HG02970 (cell line): Measurements from ENCODE around the gene CTAG2.
"Not testable (repeated sequence)": the region's sequence is repeated elsewhere in the genome, so short reads cannot be mapped to it uniquely, and the experiment has no call there.

ENCODE experiments used
- ATAC-seq: cut with Tn5 transposase; IDR thresholded peaks from one replicate; pipeline ENCODE4 v1.9.1; 2021; ENCODE audit warnings: mild to moderate bottlenecking, moderate library complexity, moderate number of reproducible peaks; ENCODE audit not compliant: unreplicated experiment, low FRiP score

The CTAG2 gene

GRCh38 chrX:154649503-154650220 is 3.7 kb downstream of the CTAG2 start:
- ATAC-seq, result no peak

GRCh38 chrX:154648931-154649330 is 4.4 kb downstream of the CTAG2 start:
- no peak for ATAC-seq

GRCh38 chrX:154645745-154646378 is 7.5 kb downstream of the CTAG2 start:
- ATAC-seq, result not testable (repeated sequence)

GRCh38 chrX:154643708-154644107 is 9.7 kb downstream of the CTAG2 start:
- ATAC-seq, result not testable (repeated sequence)

- not testable (repeated sequence) for ATAC-seq
Measured at GRCh38 chrX:154641740-154642139, 11.6 kb downstream of the CTAG2 start.

DNA sequence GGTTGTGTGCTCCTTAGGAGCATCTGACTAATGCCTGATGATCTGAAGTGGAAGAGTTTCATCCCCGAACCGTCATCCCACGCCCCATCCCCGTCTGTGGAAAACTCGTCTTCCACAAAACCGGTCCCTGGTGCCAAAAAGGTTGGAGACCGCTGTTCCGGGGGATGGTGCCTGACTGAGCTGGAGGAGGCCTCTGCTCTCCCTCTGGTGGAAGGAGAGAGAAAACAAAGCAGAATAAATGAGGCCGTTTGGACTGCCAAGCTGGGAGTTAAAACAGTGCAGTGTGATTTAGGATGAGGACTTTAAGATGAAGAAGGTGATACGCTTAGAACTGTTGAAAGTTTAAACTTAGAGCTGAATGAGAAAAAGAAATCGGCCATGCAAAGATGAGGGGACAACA is 19.7 kb downstream of the CTAG2 start:
- ATAC-seq, result not testable (repeated sequence)

DNA sequence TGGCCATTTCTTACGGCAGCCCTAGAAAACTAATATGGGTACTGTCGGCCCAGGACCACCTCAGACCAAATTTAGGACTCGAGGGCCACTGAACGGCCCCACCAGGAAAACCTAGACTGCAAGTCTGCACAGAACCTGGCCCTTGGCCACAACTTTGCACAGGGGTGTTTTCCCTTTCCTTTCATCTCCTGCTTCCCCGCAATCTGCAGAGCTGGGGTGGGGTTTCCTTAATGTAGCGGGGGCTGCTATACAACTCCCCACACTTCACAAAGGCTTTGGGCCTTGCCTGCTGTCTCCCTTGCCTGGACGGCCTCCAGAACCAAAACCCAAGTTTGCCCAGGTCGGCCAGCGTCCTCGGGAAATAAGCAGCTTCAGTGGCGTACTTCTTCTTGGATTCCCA is 22.4 kb downstream of the CTAG2 start:
- ATAC-seq, result not testable (repeated sequence)

DNA sequence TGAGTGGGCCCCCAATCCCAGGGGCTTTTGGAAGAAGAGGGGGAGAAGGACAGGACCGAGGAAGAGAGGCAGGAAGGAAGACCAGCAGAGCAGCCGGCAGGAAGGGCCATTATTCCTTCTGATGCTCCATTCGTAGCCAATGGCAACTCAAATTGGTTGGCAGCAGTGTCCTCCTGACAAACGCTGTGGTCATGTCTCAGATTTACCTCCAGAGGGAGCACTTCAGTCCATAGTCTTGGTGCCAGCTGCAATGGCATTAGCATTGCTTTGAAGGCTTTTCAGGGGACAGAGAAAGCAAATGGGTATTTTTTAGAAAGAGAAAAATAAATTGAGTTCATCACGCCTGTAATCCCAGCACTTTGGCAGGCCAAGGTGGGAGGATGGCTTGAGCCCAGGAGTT is 24.4 kb downstream of the CTAG2 start:
- ATAC-seq, result not testable (repeated sequence)

GRCh38 chrX:154620767-154621414 is 32.5 kb downstream of the CTAG2 start:
- not testable (repeated sequence) for ATAC-seq

DNA sequence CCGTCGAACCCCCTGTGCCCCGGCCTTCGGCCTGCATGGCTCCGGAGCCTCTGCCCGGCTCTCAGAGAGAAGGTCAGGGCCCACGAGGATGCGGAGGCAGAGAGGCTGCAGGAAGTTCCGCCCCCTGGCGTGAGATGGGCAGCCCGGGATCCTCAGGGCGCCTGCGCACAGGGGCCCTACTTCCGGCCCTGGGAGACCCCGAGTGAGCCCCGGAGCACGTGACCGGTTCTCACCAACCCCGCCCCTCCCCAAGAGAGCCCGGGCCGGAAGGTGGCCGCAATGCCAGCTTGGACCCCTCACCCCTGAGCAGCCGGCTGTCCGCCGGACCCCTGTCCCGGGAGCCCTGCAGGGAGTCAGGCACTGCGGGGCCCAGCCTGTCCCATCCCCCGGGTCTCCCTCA is 34.2 kb downstream of the CTAG2 start, which contains the start of gene CTAG1B:
CTAG1B (minus strand) TSS at position 101 of the 400 bp plus-strand sequence; CDS start at position 37, 64 bp downstream.
- not testable (repeated sequence) for ATAC-seq

DNA sequence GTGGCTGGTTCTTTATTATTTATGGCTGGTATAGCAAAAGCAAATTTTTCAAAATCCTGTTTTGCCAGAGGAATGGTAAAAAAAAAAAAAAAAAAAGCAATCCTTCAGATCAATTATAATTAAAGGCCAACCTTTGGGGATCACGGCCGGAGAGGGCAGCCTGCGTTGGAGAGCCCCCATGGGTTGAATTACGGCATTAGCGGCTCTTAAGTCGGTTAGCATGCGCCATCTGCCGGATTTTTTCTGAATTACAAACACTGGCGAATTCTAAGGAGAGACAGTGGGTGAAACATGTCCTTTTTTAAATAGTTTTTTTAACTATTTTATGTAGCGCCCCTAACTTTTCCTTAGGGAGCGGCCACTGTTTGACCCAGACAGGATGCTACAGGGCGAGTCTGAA is 39.8 kb downstream of the CTAG2 start:
- not testable (repeated sequence) for ATAC-seq

- ATAC-seq, result not testable (repeated sequence)
Measured at GRCh38 chrX:154611146-154611545, 42.2 kb downstream of the CTAG2 start.

- ATAC-seq, result not testable (repeated sequence)
Measured at GRCh38 chrX:154608823-154609222, 44.6 kb downstream of the CTAG2 start.

GRCh38 chrX:154607976-154608375 is 45.4 kb downstream of the CTAG2 start:
- ATAC-seq, result not testable (repeated sequence)

DNA sequence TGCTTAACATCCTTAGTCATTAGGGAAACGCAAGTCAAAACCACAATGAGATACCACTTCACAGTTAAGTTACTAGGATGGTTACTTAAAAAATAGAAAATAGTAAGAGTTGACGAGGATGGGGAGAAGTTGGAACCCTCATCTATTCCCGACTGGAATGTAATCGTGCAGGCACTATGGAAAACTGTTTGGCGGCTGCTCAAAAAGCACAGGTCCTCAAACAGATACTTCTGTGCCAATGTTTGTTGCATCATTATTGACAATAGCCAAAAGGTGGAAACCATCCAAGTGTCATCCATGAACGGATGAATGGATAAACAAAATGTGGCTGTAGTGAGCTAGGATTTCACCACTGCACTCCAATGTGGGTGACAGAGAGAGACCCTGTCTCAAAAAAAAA is 46.0 kb downstream of the CTAG2 start:
- ATAC-seq, result no peak

DNA sequence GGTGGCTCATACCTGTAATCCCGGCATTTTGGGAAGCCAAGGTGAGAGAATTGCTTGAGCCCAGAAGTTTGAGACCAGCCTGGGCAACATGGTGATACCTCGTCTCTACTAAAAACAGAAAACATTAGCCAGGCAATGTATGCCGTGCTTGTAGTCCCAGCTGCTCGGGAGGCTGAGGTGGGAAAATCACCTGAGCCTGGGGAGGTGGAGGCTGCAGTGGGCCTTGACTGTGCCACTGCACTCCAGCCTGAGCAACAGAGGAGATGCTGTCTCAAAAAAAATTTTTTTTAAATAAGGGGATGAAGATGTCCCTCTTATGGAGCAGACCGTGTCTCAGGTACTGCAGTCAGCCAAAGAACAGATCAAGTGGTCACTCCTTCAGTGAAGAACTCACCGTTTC is 47.8 kb downstream of the CTAG2 start:
- ATAC-seq, result no peak

- ATAC-seq, result no peak
Measured at GRCh38 chrX:154603438-154604430, 49.6 kb downstream of the CTAG2 start.

DNA sequence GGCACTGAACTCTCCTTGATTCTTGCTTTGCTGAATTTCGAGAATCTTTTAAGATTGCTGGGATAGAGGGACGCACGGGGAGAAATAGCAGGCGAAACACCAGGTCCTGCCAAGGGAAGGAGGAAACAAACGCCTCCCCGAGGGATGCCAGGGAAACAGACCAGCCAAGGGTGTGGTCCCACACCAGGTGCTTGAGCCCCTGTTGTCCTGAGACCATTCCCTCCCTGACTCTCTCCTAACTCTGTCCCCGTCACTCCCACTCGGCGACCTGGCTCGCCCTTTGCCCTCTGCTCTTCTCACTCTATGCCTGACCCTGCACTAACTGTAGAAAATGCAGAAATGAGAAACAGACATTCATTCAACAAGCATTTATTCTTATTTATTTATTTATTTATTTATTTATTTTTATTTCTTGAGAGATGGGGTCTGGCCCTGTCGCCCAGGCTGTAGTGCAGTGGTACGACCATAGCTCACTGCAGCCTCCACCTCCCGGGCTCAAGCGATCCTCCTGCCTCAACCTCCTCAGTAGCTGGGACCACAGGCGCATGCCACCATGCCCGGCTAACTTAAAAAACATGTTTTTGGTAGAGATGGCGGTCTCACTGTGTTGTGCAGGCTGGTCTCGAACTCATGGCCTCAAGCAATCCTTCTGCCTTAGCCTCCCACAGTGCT is 50.5 kb downstream of the CTAG2 start:
- no peak for ATAC-seq

DNA sequence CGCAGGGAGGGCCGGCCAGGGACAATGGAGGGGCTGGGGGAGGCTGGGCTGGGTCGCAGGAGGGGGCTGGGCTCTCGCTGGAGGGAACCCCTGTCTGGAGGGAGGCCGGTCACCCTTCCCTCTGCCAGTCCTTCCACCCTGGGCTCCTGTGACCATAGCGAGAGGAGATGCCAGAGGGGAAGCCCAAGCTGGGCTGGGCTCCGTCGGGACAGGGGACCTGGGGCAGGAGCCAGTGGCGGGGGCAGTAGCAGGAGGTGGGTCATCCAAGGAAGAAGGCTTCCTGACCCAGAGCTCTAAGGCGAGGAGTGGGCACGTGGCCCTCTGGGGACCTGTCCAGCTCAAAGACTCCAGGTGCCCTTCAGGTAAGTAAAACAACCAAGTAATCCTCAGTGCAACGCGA is 51.2 kb downstream of the CTAG2 start:
- ATAC-seq, result no peak
